ENCODE measurements around the gene UGT2B28.
"Not testable (repeated sequence)": the region's sequence is repeated elsewhere in the genome, so short reads cannot be mapped to it uniquely, and the experiment has no call there.

UGT2B28 gene

GRCh38 chr4:69280081-69280480 lies at the start of gene UGT2B28:
Gene UGT2B28 (plus strand): TSS chr4:69280475. CDS start chr4:69280501, 26 bp downstream.
- in situ Hi-C loops (cut with MboI; ENCODE audit: low sequenced_read_pairs) = not testable (repeated sequence)

- in situ Hi-C loops (cut with MboI; ENCODE audit: low sequenced_read_pairs) = no loop called here
Measured at GRCh38 chr4:69239092-69239491, 41.2 kb upstream of the UGT2B28 start.

GRCh38 chr4:69239557-69240168 lies 40.6 kb upstream of the UGT2B28 start:
- in situ Hi-C loops (cut with MboI; ENCODE audit: low sequenced_read_pairs) = no loop called here

GRCh38 chr4:69240787-69241186 lies 39.5 kb upstream of the UGT2B28 start:
- in situ Hi-C loops (cut with MboI; ENCODE audit: low sequenced_read_pairs) = not testable (repeated sequence)

GRCh38 chr4:69241746-69242145 lies 38.5 kb upstream of the UGT2B28 start:
- in situ Hi-C loops (cut with MboI; ENCODE audit: low sequenced_read_pairs) = not testable (repeated sequence)

GRCh38 chr4:69242562-69243240 lies 37.6 kb upstream of the UGT2B28 start:
- in situ Hi-C loops (cut with MboI; ENCODE audit: low sequenced_read_pairs) = not testable (repeated sequence)

GRCh38 chr4:69250884-69251283 lies 29.4 kb upstream of the UGT2B28 start:
- in situ Hi-C loops (cut with MboI; ENCODE audit: low sequenced_read_pairs) = not testable (repeated sequence)

GRCh38 chr4:69253147-69253772 lies 27.0 kb upstream of the UGT2B28 start:
- in situ Hi-C loops (cut with MboI; ENCODE audit: low sequenced_read_pairs) = not testable (repeated sequence)

- in situ Hi-C loops (cut with MboI; ENCODE audit: low sequenced_read_pairs) = not testable (repeated sequence)
Measured at GRCh38 chr4:69268612-69269011, 11.7 kb upstream of the UGT2B28 start.

- in situ Hi-C loops (cut with MboI; ENCODE audit: low sequenced_read_pairs) = not testable (repeated sequence)
Measured at GRCh38 chr4:69296356-69296755, 16.1 kb downstream of the UGT2B28 start.

GRCh38 chr4:69308426-69309033 lies 28.3 kb downstream of the UGT2B28 start:
- in situ Hi-C loops (cut with MboI; ENCODE audit: low sequenced_read_pairs) = not testable (repeated sequence)

- in situ Hi-C loops (cut with MboI; ENCODE audit: low sequenced_read_pairs) = not testable (repeated sequence)
Measured at GRCh38 chr4:69309549-69310076, 29.3 kb downstream of the UGT2B28 start.

GRCh38 chr4:69310262-69310661 lies 30.0 kb downstream of the UGT2B28 start:
- in situ Hi-C loops (cut with MboI; ENCODE audit: low sequenced_read_pairs) = not testable (repeated sequence)

GRCh38 chr4:69317669-69318298 lies 37.5 kb downstream of the UGT2B28 start:
- in situ Hi-C loops (cut with MboI; ENCODE audit: low sequenced_read_pairs) = not testable (repeated sequence)

GRCh38 chr4:69321153-69321729 lies 41.0 kb downstream of the UGT2B28 start:
- in situ Hi-C loops (cut with MboI; ENCODE audit: low sequenced_read_pairs) = no loop called here

- in situ Hi-C loops (cut with MboI; ENCODE audit: low sequenced_read_pairs) = no loop called here
Measured at GRCh38 chr4:69322055-69322454, 41.8 kb downstream of the UGT2B28 start.

- in situ Hi-C loops (cut with MboI; ENCODE audit: low sequenced_read_pairs) = no loop called here
Measured at GRCh38 chr4:69323284-69323683, 43.0 kb downstream of the UGT2B28 start.

- in situ Hi-C loops (cut with MboI; ENCODE audit: low sequenced_read_pairs) = no loop called here
Measured at GRCh38 chr4:69330345-69331047, 50.2 kb downstream of the UGT2B28 start.

GRCh38 chr4:69331304-69331703 lies 51.0 kb downstream of the UGT2B28 start:
- in situ Hi-C loops (cut with MboI; ENCODE audit: low sequenced_read_pairs) = not testable (repeated sequence)

- in situ Hi-C loops (cut with MboI; ENCODE audit: low sequenced_read_pairs) = not testable (repeated sequence)
Measured at GRCh38 chr4:69335485-69335884, 55.2 kb downstream of the UGT2B28 start.

Measured in HL-60/S4 treated with retinoic acid at 250 ng/mL for 4 days and 3 days (cell line).